Left lobe of liver (tissue), 2 donors: ENCODE results near the gene TNPO2. TPM values are rescaled to one million over a fixed set of nuclear protein-coding genes. Genes with fewer than 3 reads are reported as not detected.
A peak's percentile ranks its signal among the peaks of the same experiment; 100 is the strongest.

Experiments
- ATAC-seq: fragments of 200-7000 bp; cut with Tn5 transposase; one replicate; pipeline ENCODE4 v1.9.1; 2020; ENCODE audit warnings: mild to moderate bottlenecking, moderate library complexity
- DNase-seq: peaks from one replicate; pipeline ENCODE4 v3.0.0-alpha.2; 2020; ENCODE audit warnings: low spot score
- total RNA-seq: library from RNA; stranded (reverse); gene quantifications from one replicate; pipeline ENCODE4 v1.2.1, GENCODE V29; 2021
- donor health status: DM: no; HTN: no; CAD: no; lungs with moderate emphysema.
- donor health status: DM: no; HTN: yes; CAD: no.

The TNPO2 gene
- total RNA-seq, 1 donor from 2014 or later, result 19.5 TPM

- ATAC-seq (no peak), DNase-seq (no peak)
Measured at GRCh38 chr19:12680034-12680433, 43.7 kb downstream of the TNPO2 start.

- ATAC-seq (peak; percentile 22), DNase-seq (peak; percentile 78)
Measured at GRCh38 chr19:12678039-12678438, 45.7 kb downstream of the TNPO2 start.

GRCh38 chr19:12676928-12677327, 46.8 kb downstream of the TNPO2 start:
- ATAC-seq (no peak), DNase-seq (no peak)

GRCh38 chr19:12676384-12676792, 47.3 kb downstream of the TNPO2 start:
- DNase-seq, result peak; percentile 82
- ATAC-seq, result peak; percentile 76

GRCh38 chr19:12675940-12676339, 47.8 kb downstream of the TNPO2 start:
- DNase-seq (no peak), ATAC-seq (no peak)

GRCh38 chr19:12675399-12675798, 48.3 kb downstream of the TNPO2 start:
- no peak for DNase-seq
- ATAC-seq, result no peak

- DNase-seq, result no peak
- ATAC-seq, result no peak
Measured at GRCh38 chr19:12672744-12673143, 51.0 kb downstream of the TNPO2 start.

- ATAC-seq, result no peak
- DNase-seq, result no peak
Measured at GRCh38 chr19:12670159-12670928, 53.4 kb downstream of the TNPO2 start.

- DNase-seq, result peak; percentile 85
- ATAC-seq, result peak; percentile 75
Measured at GRCh38 chr19:12669270-12670158, 54.2 kb downstream of the TNPO2 start.

- DNase-seq, result no peak
- peak; percentile 14 for ATAC-seq
Measured at GRCh38 chr19:12668932-12669269, 54.8 kb downstream of the TNPO2 start.

GRCh38 chr19:12668346-12668745, 55.4 kb downstream of the TNPO2 start:
- ATAC-seq (no peak), DNase-seq (no peak)

GRCh38 chr19:12667731-12668302, 55.9 kb downstream of the TNPO2 start:
- no peak for ATAC-seq

GRCh38 chr19:12666265-12667048, 57.3 kb downstream of the TNPO2 start, which contains the start of the genes MAN2B1 and WDR83:
Gene MAN2B1, minus strand, starts transcription at chr19:12666742. Its CDS starts 41 bp downstream, at chr19:12666701.
Gene WDR83, plus strand, starts transcription at chr19:12666807. Its CDS starts 2,984 bp downstream, at chr19:12669791.
- DNase-seq (peak; percentile 79), ATAC-seq (peak; percentile 82)

More at GRCh38 chr19:12667731-12668302, 55.9 kb downstream of the TNPO2 start:
- DNase-seq, result no peak

GRCh38 chr19:12665671-12666264, 58.0 kb downstream of the TNPO2 start:
- no peak for ATAC-seq
- no peak for DNase-seq

- DNase-seq, result no peak
Measured at GRCh38 chr19:12665281-12665573, 58.5 kb downstream of the TNPO2 start.

GRCh38 chr19:12664406-12665280, 59.1 kb downstream of the TNPO2 start:
- no peak for DNase-seq
- no peak for ATAC-seq

More at GRCh38 chr19:12665281-12665573, 58.5 kb downstream of the TNPO2 start:
- ATAC-seq, result no peak

GRCh38 chr19:12660980-12661379, 62.8 kb downstream of the TNPO2 start:
- DNase-seq (no peak), ATAC-seq (no peak)

- no peak for ATAC-seq
- no peak for DNase-seq
Measured at GRCh38 chr19:12657966-12658365, 65.8 kb downstream of the TNPO2 start.

GRCh38 chr19:12656899-12657571, 66.7 kb downstream of the TNPO2 start:
- ATAC-seq, result no peak
- no peak for DNase-seq
